Jurkat, Clone E6-1 (cell line): ENCODE measurements around the gene XRCC1.

Source experiments
- DNase-seq: peaks from one replicate; pipeline ENCODE4 v3.0.0-alpha.2; 2011; ENCODE audit warnings: low read depth, low spot score
- H3K4me3 ChIP-seq: 2 replicates; pipeline ENCODE4 v1.5.1; 2011; ENCODE audit warnings: mild to moderate bottlenecking, low read length, control low read depth, moderate library complexity

The XRCC1 gene

DNA sequence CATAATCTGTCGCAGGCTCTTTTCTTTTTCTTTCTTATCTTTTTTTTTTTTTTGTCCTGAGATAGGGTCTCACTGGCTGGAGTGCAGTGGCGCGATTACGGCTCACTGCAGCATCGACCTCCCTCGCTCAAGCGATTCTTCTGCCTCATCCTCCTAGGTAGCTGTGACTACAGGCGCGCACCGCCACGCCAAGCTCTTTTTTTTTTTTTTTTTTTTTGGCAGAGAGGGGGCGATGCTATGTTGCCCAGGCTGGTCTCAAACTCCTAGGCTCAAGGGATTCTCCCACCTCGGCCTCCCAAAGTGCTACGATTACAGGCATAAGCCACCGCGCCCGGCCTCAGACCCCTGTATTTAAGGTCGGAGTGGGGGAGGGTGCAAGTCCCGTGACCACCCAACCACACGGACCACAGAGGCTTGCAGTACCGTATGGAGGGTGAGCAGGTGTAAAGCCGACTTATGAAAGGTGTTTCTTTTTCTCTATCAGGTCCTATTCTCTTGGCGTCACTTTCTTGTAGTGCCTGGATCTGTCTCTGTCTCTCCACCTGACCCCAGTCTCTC is 72.8 kb downstream of the XRCC1 start:
- DNase-seq = no peak
- H3K4me3 ChIP-seq = no peak overlapping the region

DNA sequence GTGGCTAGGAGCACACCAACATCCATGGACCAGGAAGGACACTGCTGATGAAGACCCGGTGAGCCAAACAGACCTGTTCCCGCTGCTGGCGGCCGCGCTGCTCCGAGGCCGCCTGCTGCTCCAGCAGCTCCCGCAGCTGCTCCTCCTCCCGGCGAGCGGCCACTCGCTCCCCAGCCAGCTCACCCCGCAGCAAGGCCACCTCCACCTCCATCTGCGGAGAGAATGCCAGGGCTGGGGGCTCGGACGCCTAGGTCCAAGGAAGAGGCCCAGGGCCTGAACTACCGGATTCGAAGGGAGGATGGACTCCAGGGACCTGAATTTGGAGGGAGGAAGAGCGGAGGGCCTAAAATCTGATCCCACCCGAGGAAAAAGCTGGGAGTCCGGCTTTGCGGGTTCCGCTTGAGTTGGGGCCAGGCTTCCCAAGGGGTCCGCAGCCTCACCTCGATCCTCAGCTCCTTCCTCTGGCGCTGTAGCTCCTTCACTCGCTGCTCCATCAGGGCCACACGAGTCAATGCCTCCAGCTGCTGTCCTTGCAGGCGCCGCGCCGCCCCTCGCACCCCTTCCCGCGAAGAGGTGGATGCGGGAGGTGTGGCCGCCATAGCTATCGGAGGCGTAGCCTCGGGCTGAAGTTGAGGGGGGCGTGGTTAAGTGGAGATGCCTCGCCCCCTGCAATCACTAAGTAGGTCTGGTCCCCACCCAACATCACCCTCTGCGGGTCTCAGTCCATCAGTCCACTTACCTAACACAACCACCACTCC is 73.5 kb downstream of the XRCC1 start:
- H3K4me3 ChIP-seq = no peak overlapping the region
- no peak for DNase-seq

DNA sequence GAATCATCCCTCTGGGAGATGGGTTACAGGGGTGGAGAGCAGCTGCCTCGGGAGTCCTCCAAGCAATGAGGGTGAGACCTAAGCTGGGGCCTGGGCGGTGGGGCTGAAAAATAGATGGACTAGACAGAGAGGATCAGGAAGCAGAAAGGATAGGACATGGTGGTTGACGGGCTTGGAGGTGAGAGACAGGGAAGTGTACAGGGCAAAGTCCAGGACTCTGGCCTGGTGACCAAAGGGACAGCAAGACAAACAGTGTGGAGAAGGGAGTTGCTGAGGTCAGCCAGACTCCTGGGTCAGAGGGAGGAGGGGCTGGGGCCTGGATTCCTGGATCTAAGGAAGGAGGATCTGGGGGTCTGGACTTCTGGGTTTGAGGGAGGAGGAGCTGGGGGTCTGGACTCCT is 76.3 kb downstream of the XRCC1 start:
- H3K4me3 ChIP-seq = no peak overlapping the region
- no peak for DNase-seq

DNA sequence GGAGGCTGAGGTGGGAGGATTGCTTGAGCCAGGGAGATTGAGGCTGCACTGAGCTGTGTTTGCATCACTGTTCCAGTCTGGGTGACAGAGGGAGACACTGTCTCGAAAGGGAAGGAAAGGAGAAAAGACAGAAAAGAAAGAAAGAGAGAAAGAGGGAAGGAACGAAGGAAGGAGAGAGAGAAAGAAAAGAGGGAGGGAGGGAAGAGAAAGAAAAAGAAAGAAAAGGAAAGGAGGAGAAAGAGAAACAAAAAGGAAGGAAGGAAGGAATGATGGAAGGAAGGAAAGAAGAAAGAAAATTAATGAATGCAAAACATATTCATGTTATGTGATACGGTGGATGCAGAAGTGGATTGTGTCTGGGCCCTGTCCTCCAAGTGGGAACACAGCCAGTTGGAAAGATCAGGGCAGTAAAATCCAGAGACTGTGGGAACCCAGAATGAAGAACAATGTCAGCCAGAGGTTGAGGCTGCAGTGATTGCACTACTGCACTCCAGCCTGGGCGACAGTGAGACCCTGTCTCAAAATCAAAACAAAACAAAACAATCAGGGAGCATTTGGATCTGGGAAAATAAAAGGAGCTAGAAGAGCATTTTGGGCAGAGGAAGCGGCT is 77.0 kb downstream of the XRCC1 start:
- DNase-seq = no peak

DNA sequence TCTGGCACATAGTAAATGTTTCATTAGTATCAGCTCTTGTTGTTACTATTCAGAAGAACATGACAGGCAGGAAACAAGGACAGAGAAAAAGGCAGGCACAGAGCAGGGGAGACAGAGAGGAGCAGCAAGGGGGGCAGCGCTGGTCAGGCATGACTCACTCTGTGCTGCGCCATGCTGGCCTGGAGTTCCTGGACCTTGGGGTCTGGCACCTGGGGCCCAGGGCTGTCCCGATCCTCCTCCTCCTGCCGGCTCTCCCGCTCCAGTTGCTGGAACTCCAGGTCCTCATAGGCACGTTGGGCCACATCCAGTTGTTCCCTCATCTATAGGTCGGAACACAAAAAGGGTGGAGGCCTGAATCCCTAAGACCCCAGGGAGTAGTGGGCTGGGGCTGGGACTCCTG is 78.4 kb downstream of the XRCC1 start:
- DNase-seq = no peak
- no peak overlapping the region for H3K4me3 ChIP-seq

More for the DNA sequence above, 77.0 kb downstream of the XRCC1 start:
- no peak overlapping the region for H3K4me3 ChIP-seq

DNA sequence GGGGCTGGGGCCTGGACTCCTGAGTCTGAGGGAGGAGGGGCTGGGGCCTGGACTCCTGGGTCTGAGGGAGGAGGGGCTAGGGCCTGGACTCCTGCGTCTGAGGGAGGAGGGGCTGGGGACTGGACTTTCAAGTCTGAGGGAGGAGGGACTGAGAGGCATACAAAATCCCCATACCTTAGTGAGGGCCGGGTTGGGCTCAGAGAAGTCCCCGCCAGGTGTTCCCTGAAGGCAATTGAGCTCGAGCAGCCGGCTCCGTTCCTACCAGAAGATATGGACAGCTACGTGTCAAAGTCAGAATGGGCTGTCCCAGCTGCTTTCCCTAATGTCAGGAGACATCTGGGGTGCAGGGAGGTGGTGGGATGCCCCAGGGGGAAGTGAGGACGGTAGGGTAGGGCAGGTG is 80.2 kb downstream of the XRCC1 start:
- H3K4me3 ChIP-seq = no peak overlapping the region
- no peak for DNase-seq
